ENCODE data around the gene FLOT1. TPM values are rescaled to one million over a fixed set of nuclear protein-coding genes. Genes with fewer than 3 reads are reported as not detected.

Gene FLOT1
- total RNA-seq, 1 experiment from 2014 or later = 243 TPM

DNA sequence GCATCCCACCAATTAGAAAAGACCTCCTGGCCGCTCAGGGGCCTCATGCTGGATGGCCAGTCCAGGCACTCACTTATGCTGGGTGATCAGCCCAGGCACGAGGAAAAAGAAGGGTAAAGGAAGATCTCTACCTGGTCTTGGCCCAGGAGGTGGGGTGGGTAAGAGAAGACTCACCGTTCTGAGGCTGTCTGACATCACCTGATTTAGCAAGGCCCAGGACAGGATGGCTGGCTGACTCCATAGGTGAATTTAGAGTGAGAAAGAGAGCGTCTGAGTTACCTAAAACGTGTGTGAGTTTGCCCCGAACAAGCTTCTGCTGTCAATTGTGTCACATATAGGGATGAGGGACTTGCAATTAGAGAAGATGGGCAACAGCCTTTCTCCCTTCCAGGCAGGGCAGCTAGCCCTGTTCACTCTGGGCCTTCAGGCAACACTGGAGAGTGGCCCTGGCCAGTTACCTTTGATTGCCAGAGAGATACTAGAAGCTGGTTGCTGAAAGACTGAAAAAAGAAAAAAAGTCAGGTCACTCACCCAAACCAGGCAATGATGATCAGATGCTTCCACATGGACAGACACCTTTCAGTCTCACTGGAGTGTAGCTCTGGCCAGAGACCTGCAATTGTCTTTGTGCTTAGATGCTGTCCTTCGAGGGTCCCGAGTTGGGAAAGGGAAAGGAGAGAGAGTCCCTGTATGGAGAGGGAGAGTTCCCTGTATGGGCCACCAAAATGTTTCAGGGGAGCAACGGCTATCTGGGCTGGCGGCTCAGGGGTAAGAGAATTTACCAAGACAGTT, 37.6 kb upstream of the FLOT1 start:
- H3K9me3 Mint-ChIP-seq (ENCODE audit: low read depth, unreplicated experiment) = peaks cover 3% of the 10 kb centered on the region
- BruUV-seq (replicated peaks) = no TSS peak

DNA sequence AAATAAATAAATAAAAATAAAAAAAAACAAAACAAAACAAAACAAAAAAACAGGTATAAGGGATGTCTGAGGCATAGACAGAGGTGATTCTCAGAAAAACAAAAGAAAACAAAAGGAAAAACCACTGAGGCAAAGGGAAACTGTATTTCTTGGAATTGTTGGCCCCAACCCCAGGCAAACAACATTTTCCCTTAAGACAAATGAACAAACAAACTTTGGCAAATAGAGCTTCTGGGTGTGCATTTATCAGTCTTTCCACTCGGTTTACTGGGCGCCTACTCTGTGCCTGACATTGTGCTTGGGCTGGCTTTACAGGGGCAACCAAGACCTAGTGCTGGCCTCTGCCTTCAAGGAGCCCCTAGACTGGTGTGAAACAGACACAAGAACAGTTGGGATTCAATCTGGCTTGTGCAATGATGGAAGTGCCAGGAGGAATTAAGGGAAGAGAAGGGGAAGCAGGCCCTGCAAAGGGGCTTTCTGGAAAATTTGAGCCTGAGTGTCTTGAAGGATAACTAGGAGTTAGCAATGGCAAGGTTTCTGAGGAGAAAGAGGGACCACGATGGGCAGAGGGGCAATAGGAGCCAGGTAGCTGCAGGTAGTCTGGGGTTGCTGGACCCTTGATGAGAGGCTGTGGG, 35.6 kb upstream of the FLOT1 start:
- CTCF ChIA-PET = interaction anchor here (0.6 kb wide), 1 partner anchor 66 kb away, joined by 6 read pairs; no protein-coding TSS in a partner anchor
- H3K36me3 Mint-ChIP-seq (ENCODE audit: insufficient read depth, unreplicated experiment) = peaks cover 35% of the 10 kb centered on the region
- H3K4me1 Mint-ChIP-seq (ENCODE audit: low read depth, unreplicated experiment) = peaks cover 62% of the 10 kb centered on the region
- no TSS peak for BruUV-seq (replicated peaks)
- TF ChIP-seq, protein P1, sequence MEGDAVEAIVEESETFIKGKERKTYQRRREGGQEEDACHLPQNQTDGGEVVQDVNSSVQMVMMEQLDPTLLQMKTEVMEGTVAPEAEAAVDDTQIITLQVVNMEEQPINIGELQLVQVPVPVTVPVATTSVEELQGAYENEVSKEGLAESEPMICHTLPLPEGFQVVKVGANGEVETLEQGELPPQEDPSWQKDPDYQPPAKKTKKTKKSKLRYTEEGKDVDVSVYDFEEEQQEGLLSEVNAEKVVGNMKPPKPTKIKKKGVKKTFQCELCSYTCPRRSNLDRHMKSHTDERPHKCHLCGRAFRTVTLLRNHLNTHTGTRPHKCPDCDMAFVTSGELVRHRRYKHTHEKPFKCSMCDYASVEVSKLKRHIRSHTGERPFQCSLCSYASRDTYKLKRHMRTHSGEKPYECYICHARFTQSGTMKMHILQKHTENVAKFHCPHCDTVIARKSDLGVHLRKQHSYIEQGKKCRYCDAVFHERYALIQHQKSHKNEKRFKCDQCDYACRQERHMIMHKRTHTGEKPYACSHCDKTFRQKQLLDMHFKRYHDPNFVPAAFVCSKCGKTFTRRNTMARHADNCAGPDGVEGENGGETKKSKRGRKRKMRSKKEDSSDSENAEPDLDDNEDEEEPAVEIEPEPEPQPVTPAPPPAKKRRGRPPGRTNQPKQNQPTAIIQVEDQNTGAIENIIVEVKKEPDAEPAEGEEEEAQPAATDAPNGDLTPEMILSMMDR (IDR thresholded peaks at IDR 0.05; ENCODE audit: unreplicated experiment) = no peak
- DNase-seq = no peak
- peaks cover 3% of the 10 kb centered on the region for H3K9me3 Mint-ChIP-seq (ENCODE audit: low read depth, unreplicated experiment)
- no peak overlapping the region for H3K4me3 Mint-ChIP-seq (ENCODE audit: low read depth, unreplicated experiment)
- peak overlapping the region; percentile 97 for H3K27ac Mint-ChIP-seq (ENCODE audit: unreplicated experiment)
- intact Hi-C loops (cut with micrococcal nuclease; ENCODE audit: unreplicated experiment) = no loop called here
- H3K27me3 Mint-ChIP-seq (ENCODE audit: unreplicated experiment) = no peaks in the 10 kb centered on the region

More for the DNA sequence above, 37.6 kb upstream of the FLOT1 start:
- CTCF ChIA-PET = interaction anchor here (0.5 kb wide), 1 partner anchor 19 kb away, joined by 3 read pairs; no protein-coding TSS in a partner anchor
- H3K4me3 Mint-ChIP-seq (ENCODE audit: low read depth, unreplicated experiment) = peak overlapping the region; percentile 16
- no peaks in the 10 kb centered on the region for H3K27me3 Mint-ChIP-seq (ENCODE audit: unreplicated experiment)
- no peak for DNase-seq
- TF ChIP-seq, protein P1 (IDR thresholded peaks at IDR 0.05; ENCODE audit: unreplicated experiment) = no peak
- intact Hi-C loops (cut with micrococcal nuclease; ENCODE audit: unreplicated experiment) = loop anchor here (2.0 to 5.0 kb wide), 2 partner anchors 31 to 42 kb away; no protein-coding TSS in a partner anchor
- H3K4me1 Mint-ChIP-seq (ENCODE audit: low read depth, unreplicated experiment) = peaks cover 60% of the 10 kb centered on the region
- H3K36me3 Mint-ChIP-seq (ENCODE audit: insufficient read depth, unreplicated experiment) = peaks cover 35% of the 10 kb centered on the region
- H3K27ac Mint-ChIP-seq (ENCODE audit: unreplicated experiment) = peak overlapping the region; percentile 97

DNA sequence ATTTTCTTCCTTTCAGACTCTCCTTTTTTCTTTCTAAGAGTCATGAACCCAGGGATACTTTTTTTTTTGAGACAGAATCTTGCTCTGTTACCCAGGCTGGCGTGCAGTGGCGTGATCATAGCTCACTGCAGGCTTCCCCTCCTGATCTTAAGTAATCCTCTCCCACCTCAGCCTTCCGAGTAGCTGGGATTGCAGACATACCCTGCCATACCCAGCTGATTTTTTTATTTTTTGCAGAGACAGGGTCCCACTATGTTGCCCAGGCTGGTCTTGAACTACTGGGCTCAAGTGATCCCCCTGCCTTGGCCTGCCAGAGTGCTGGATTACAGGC, 34.6 kb upstream of the FLOT1 start:
- H3K36me3 Mint-ChIP-seq (ENCODE audit: insufficient read depth, unreplicated experiment) = peaks cover 30% of the 10 kb centered on the region
- no peak for DNase-seq
- no peak overlapping the region for H3K4me3 Mint-ChIP-seq (ENCODE audit: low read depth, unreplicated experiment)
- BruUV-seq (replicated peaks) = no TSS peak
- CTCF ChIA-PET = no interaction called here
- H3K9me3 Mint-ChIP-seq (ENCODE audit: low read depth, unreplicated experiment) = peaks cover 3% of the 10 kb centered on the region
- intact Hi-C loops (cut with micrococcal nuclease; ENCODE audit: unreplicated experiment) = no loop called here
- no peaks in the 10 kb centered on the region for H3K27me3 Mint-ChIP-seq (ENCODE audit: unreplicated experiment)
- TF ChIP-seq, protein P1 (IDR thresholded peaks at IDR 0.05; ENCODE audit: unreplicated experiment) = no peak
- no peak overlapping the region for H3K27ac Mint-ChIP-seq (ENCODE audit: unreplicated experiment)
- H3K4me1 Mint-ChIP-seq (ENCODE audit: low read depth, unreplicated experiment) = peaks cover 63% of the 10 kb centered on the region

DNA sequence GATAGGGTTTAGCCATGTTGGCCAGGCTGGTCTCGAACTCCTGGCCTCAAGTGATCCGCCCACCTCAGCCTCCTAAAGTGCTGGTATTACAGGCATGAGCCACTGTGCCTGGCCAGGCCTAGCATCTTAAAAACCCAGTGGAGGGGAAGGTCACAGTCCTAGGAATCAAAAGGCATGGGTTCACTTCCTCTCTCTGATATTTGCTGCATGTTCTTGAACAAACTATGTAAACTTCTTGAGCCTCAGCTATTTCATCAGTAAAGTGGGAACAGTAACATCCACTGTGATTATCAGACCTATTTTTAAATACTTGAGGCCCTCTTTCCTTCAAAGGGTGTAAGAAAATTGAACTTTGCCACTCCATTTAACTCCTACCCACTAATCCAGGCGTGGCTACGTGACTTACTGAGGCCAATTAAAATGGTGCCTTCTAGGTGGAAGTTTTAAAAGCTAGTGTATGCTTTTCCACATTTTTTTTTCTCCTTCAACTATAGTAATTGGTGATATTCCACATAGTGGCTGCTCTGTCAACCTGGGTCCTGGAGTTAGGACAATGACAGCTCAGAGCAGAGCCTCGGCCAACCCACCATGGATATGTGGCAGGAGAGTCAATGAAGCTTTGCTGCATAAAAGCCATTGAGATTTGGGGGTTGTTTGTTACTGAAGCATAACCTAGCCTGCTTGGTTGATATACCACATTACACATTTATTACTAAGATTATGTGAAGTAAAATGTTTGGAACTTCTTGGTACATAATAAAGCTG, 34.1 kb upstream of the FLOT1 start:
- intact Hi-C loops (cut with micrococcal nuclease; ENCODE audit: unreplicated experiment) = no loop called here
- peaks cover 30% of the 10 kb centered on the region for H3K36me3 Mint-ChIP-seq (ENCODE audit: insufficient read depth, unreplicated experiment)
- TF ChIP-seq, protein P1 (IDR thresholded peaks at IDR 0.05; ENCODE audit: unreplicated experiment) = no peak
- BruUV-seq (replicated peaks) = no TSS peak
- no peak for DNase-seq
- CTCF ChIA-PET = interaction anchor here (0.7 kb wide), 1 partner anchor 36 kb away, joined by 7 read pairs; no protein-coding TSS in a partner anchor
- no peak overlapping the region for H3K4me3 Mint-ChIP-seq (ENCODE audit: low read depth, unreplicated experiment)
- no peak overlapping the region for H3K27ac Mint-ChIP-seq (ENCODE audit: unreplicated experiment)
- H3K9me3 Mint-ChIP-seq (ENCODE audit: low read depth, unreplicated experiment) = peaks cover 3% of the 10 kb centered on the region
- H3K4me1 Mint-ChIP-seq (ENCODE audit: low read depth, unreplicated experiment) = peaks cover 60% of the 10 kb centered on the region
- H3K27me3 Mint-ChIP-seq (ENCODE audit: unreplicated experiment) = no peaks in the 10 kb centered on the region

All from Calu3 (cell line).